ENCODE results near the gene AP5S1.

GRCh38 chr20:3778976-3779375 lies 41.4 kb upstream of the AP5S1 start:
- TF ChIP-seq CTCF (conservative IDR thresholded peaks at IDR 0.05; ENCODE audit: low read length) (no peak), EZH2phosphoT487 (IDR thresholded peaks at IDR 0.05; ENCODE audit: borderline replicate concordance) (no peak)
